Pancreas (tissue), 10 donors: ENCODE measurements around the gene EVA1B. TPM values are rescaled to one million over a fixed set of nuclear protein-coding genes. Genes with fewer than 3 reads are reported as not detected.

Source experiments
- ATAC-seq, 4 donors: fragments of 200-7000 bp; cut with Tn5 transposase; one replicate each; pipeline versions ENCODE4 v1.8.0 to v1.9.1; 2020; ENCODE audit warnings: mild to moderate bottlenecking in 4 of 4, moderate library complexity in 4 of 4
- DNase-seq, 6 donors: peaks; one replicate each; pipeline ENCODE4 v3.0.0-alpha.2; 2020
- FAIRE-seq: peaks from 2 replicates; lab custom pipeline; 2012; peaks lifted over from hg19 to GRCh38; lab: Jason Lieb, UNC
- H3K27ac ChIP-seq, 4 donors: fragments of 200-600 bp; sonication (generic); 1 replicate in 3 of 4; 2 replicates in 1 of 4; pipeline versions ENCODE4 v1.5.0 to v1.8.0; 2020
- H3K27me3 ChIP-seq, 4 donors: fragments of 200-600 bp; one replicate each; pipeline ENCODE4 v1.8.0; 2021
- H3K36me3 ChIP-seq, 3 donors: fragments of 200-600 bp; sonication (generic) in 1 of 3; one replicate each; pipeline versions ENCODE4 v1.5.0 to v1.8.0; 2020 to 2021
- H3K4me1 ChIP-seq, 3 donors: fragments of 200-600 bp; one replicate each; pipeline ENCODE4 v1.8.0; 2021
- H3K4me3 ChIP-seq, 4 donors: fragments of 200-600 bp; sonication (generic) in 2 of 4; one replicate each; pipeline versions ENCODE4 v1.5.0 to v1.8.0; 2020 to 2021
- H3K9me3 ChIP-seq, 4 donors: fragments of 200-600 bp; one replicate each; pipeline ENCODE4 v1.8.0; 2021
- CTCF ChIP-seq, 4 donors: fragments of 200-600 bp; sonication (generic) in 3 of 4; IDR thresholded peaks; one replicate each; pipeline versions ENCODE4 v1.5.0 to v1.8.0; 2021; ENCODE audit warnings: antibody characterized with exemption in 4 of 4
- WGBS, 2 donors: extraction: QIAGEN DNeasy Blood & Tissue Kit; methylation state at CpG; one replicate each; pipeline ENCODE4 v1.1.7; 2013; 5-methylcytosine and 5-hydroxymethylcytosine counted together
- intact Hi-C, 3 donors: fragments of 100-400 bp; cut with DNase I; formaldehyde crosslinking; loops; one replicate each; pipeline versions ENCODE4 v1.11.1 to v1.14.2; 2022
- polyA plus RNA-seq, 2 donors: library from polyadenylated mRNA; stranded (reverse); fragments of 200-250 nt; gene quantifications; one replicate each; pipeline ENCODE4 v1.2.3, GENCODE V29; 2013
- total RNA-seq, 6 donors: library from RNA; stranded (reverse); fragmentation: NEBNext Ultra II Directional in 4 of 6; extraction: Animal tissue kit (Norgen Biotek cat#: 25700) in 4 of 6; gene quantifications; one replicate each; pipeline versions ENCODE4 v1.2.1 to v1.2.4, GENCODE V29; 2021 to 2023
- donor health status: healthy with polysubstance abuse.
- donor health status: DM: no; HTN: no; CAD: no; lungs with moderate emphysema.
- donor health status: DM: no; HTN: no; CAD: no.
- donor health status: control.
- donor health status: control.
- donor health status: Bipolar disorder and iron deficiency.
- donor health status: DM: yes; HTN: yes; CAD: no.
- donor health status: DM: no; HTN: no; CAD: no.
- donor health status: DM: no; HTN: no; CAD: no.
- donor health status: DM: yes; HTN: yes; CAD: no.

The EVA1B gene
- total and polyA plus RNA-seq, 8 donors = 3.3 to 14.0 (median 6.6) TPM

GRCh38 chr1:36343651-36344394 lies 20.4 kb upstream of the EVA1B start:
- 91 to 93% methylated on average over 19 to 24 of the region's 24 CpGs for WGBS, 2 donors
- Histone ChIP-seq H3K27me3 (no peaks in the 10 kb centered on the region), H3K4me1 (no peaks in the 10 kb centered on the region), H3K27ac (no peak overlapping the region), H3K36me3 (peaks cover 7 to 49% (median 17%) of the 10 kb centered on the region in 3 donors), H3K9me3 (no peaks in the 10 kb centered on the region), H3K4me3 (no peak overlapping the region)
- TF ChIP-seq CTCF (IDR thresholded peaks at IDR 0.05) = no peak
- peak in 1 of 6 donors; percentile 44 for DNase-seq
- intact Hi-C loops = loop anchor here in 2 of 3 donors (5.0 to 10.0 kb wide), 2 partner anchors 71 to 73 kb away; no protein-coding TSS in a partner anchor
- FAIRE-seq = no peak
- no peak for ATAC-seq

- TF ChIP-seq CTCF (IDR thresholded peaks at IDR 0.05) = peak in 2 of 4 donors; percentile 21 to 27
- FAIRE-seq (no peak), DNase-seq (peak in 2 of 6 donors; percentile 36 to 52), ATAC-seq (peak in 3 of 4 donors; percentile 64 to 84 (median 73))
- Histone ChIP-seq H3K4me1 (no peaks in the 10 kb centered on the region), H3K9me3 (no peaks in the 10 kb centered on the region), H3K4me3 (no peak overlapping the region), H3K27me3 (no peaks in the 10 kb centered on the region), H3K36me3 (peaks cover 7 to 37% (median 9%) of the 10 kb centered on the region in 3 donors), H3K27ac (no peak overlapping the region)
- intact Hi-C loops = loop anchor here in 2 of 3 donors (5.0 to 10.0 kb wide), 2 partner anchors 72 to 75 kb away; no protein-coding TSS in a partner anchor
- 81 to 84% methylated on average over 10 of the region's 10 CpGs for WGBS, 2 donors
Measured at GRCh38 chr1:36342426-36343185, 19.2 kb upstream of the EVA1B start.

GRCh38 chr1:36341626-36342320 lies 18.3 kb upstream of the EVA1B start:
- intact Hi-C loops = loop anchor here in 2 of 3 donors (5.0 to 10.0 kb wide), 2 partner anchors 73 to 76 kb away; no protein-coding TSS in a partner anchor
- no peaks in the 10 kb centered on the region for H3K4me1 ChIP-seq
- ATAC-seq (no peak), FAIRE-seq (no peak), DNase-seq (peak in 1 of 6 donors; percentile 51)
- H3K4me3 ChIP-seq = no peak overlapping the region
- TF ChIP-seq CTCF (IDR thresholded peaks at IDR 0.05) = no peak
- peaks cover 4 to 28% (median 9%) of the 10 kb centered on the region in 3 donors for H3K36me3 ChIP-seq
- 89 to 90% methylated on average over 33 to 34 of the region's 34 CpGs for WGBS, 2 donors
- no peaks in the 10 kb centered on the region for H3K9me3 ChIP-seq
- H3K27ac ChIP-seq = no peak overlapping the region
- no peaks in the 10 kb centered on the region for H3K27me3 ChIP-seq

GRCh38 chr1:36339615-36340014 lies 16.2 kb upstream of the EVA1B start:
- H3K27me3 ChIP-seq = no peaks in the 10 kb centered on the region
- peaks cover 0 to 18% (median 4%) of the 10 kb centered on the region in 3 donors for H3K36me3 ChIP-seq
- no peaks in the 10 kb centered on the region for H3K4me1 ChIP-seq
- 81% methylated on average over 9 of the region's 9 CpGs for WGBS, 2 donors
- intact Hi-C loops = loop anchor here in 2 of 3 donors (5.0 to 10.0 kb wide), 2 partner anchors 75 to 78 kb away; no protein-coding TSS in a partner anchor
- DNase-seq (no peak), ATAC-seq (no peak), FAIRE-seq (no peak)
- TF ChIP-seq CTCF (IDR thresholded peaks at IDR 0.05) = no peak
- no peak overlapping the region for H3K4me3 ChIP-seq
- no peaks in the 10 kb centered on the region for H3K9me3 ChIP-seq
- H3K27ac ChIP-seq = no peak overlapping the region
